Activated CD4-positive, alpha-beta T cell treated with anti-CD3 and anti-CD28 coated beads for 36 hours (primary cell): ENCODE measurements around the gene IL5RA. TPM values are rescaled to one million over a fixed set of nuclear protein-coding genes. Genes with fewer than 3 reads are reported as not detected.

Experiments used
- ATAC-seq: fragments of 200-7000 bp; cut with Tn5 transposase; one replicate; pipeline ENCODE4 v1.10.0; 2021; ENCODE audit warnings: mild to moderate bottlenecking, moderate library complexity
- CTCF ChIA-PET: fragments of 350-600 bp; sonication (Branson Sonifier 250); formaldehyde crosslinking; loops from one replicate; lab custom pipeline; 2021; ENCODE audit warnings: antibody characterized with exemption; lab: Charles Lee
- POLR2A ChIA-PET: fragments of 350-600 bp; sonication (Branson Sonifier 250); formaldehyde crosslinking; loops from one replicate; lab custom pipeline; 2021; ENCODE audit warnings: antibody characterized with exemption, inconsistent platforms; lab: Charles Lee
- DNase-seq: peaks from one replicate; pipeline ENCODE4 v3.0.0-alpha.2; 2020
- H3K27ac Mint-ChIP-seq: one replicate; pipeline ENCODE4 v1.8.0; 2021; ENCODE audit warnings: mixed read lengths
- H3K27me3 Mint-ChIP-seq: one replicate; pipeline ENCODE4 v1.8.0; 2021; ENCODE audit warnings: mixed read lengths
- H3K36me3 Mint-ChIP-seq: one replicate; pipeline ENCODE4 v1.8.0; 2021; ENCODE audit warnings: low read depth, mixed read lengths
- H3K4me1 Mint-ChIP-seq: one replicate; pipeline ENCODE4 v1.8.0; 2021; ENCODE audit warnings: mixed read lengths
- H3K4me3 Mint-ChIP-seq: one replicate; pipeline ENCODE4 v1.8.0; 2021; ENCODE audit warnings: mild to moderate bottlenecking, moderate library complexity, mixed read lengths
- H3K9me3 Mint-ChIP-seq: one replicate; pipeline ENCODE4 v1.8.0; 2021; ENCODE audit warnings: low read depth, mixed read lengths
- intact Hi-C, 2 experiments: fragments of 100-400 bp; cut with DNase I in 1 of 2; cut with micrococcal nuclease in 1 of 2; formaldehyde crosslinking; loops; one replicate each; pipeline versions ENCODE4 v1.14.2 to v1.15.1; 2022 to 2024; cut with DNase I, micrococcal nuclease
- total RNA-seq, 2 experiments: library from RNA; stranded (reverse); gene quantifications; one replicate each; pipeline ENCODE4 v1.2.3, GENCODE V29; 2021

The IL5RA gene
- total RNA-seq, 2 experiments from 2014 or later, result 0.28 to 0.30 TPM

GRCh38 chr3:3064297-3064696, 45.9 kb downstream of the IL5RA start:
- ATAC-seq, result no peak
- H3K36me3 Mint-ChIP-seq, result no peaks in the 10 kb centered on the region
- ChIA-PET POLR2A (no interaction called here), CTCF (interaction anchor here (1.0 kb wide), 1 partner anchor 9 kb away, joined by 3 read pairs; no protein-coding TSS in a partner anchor)
- no peak overlapping the region for H3K4me3 Mint-ChIP-seq
- intact Hi-C loops, result no loop called here
- H3K9me3 Mint-ChIP-seq, result no peaks in the 10 kb centered on the region
- DNase-seq, result no peak
- H3K27me3 Mint-ChIP-seq, result no peaks in the 10 kb centered on the region
- H3K27ac Mint-ChIP-seq, result no peak overlapping the region
- no peaks in the 10 kb centered on the region for H3K4me1 Mint-ChIP-seq

- Mint-ChIP-seq H3K27ac (no peak overlapping the region), H3K36me3 (no peaks in the 10 kb centered on the region), H3K9me3 (no peaks in the 10 kb centered on the region), H3K4me1 (no peaks in the 10 kb centered on the region), H3K4me3 (no peak overlapping the region), H3K27me3 (peaks cover 3% of the 10 kb centered on the region)
- ATAC-seq (no peak), DNase-seq (no peak)
- intact Hi-C loops, result no loop called here
- CTCF ChIA-PET, result interaction anchor here (0.6 kb wide), 1 partner anchor 298 kb away, joined by 4 read pairs; no protein-coding TSS in a partner anchor
- POLR2A ChIA-PET, result no interaction called here
Observed at GRCh38 chr3:3059645-3060044, 50.5 kb downstream of the IL5RA start.

- no peaks in the 10 kb centered on the region for H3K9me3 Mint-ChIP-seq
- H3K36me3 Mint-ChIP-seq, result no peaks in the 10 kb centered on the region
- intact Hi-C loops, result no loop called here
- H3K4me1 Mint-ChIP-seq, result no peaks in the 10 kb centered on the region
- CTCF ChIA-PET, result no interaction called here
- ATAC-seq (no peak), DNase-seq (no peak)
- POLR2A ChIA-PET, result no interaction called here
- H3K4me3 Mint-ChIP-seq, result no peak overlapping the region
- H3K27me3 Mint-ChIP-seq, result peaks cover 3% of the 10 kb centered on the region
- H3K27ac Mint-ChIP-seq, result no peak overlapping the region
Observed at GRCh38 chr3:3053974-3054373, 56.2 kb downstream of the IL5RA start.

GRCh38 chr3:3038201-3038991, 71.8 kb downstream of the IL5RA start:
- Mint-ChIP-seq H3K27me3 (peaks cover 4% of the 10 kb centered on the region), H3K4me1 (no peaks in the 10 kb centered on the region), H3K36me3 (no peaks in the 10 kb centered on the region), H3K9me3 (no peaks in the 10 kb centered on the region), H3K4me3 (no peak overlapping the region), H3K27ac (no peak overlapping the region)
- DNase-seq (no peak), ATAC-seq (no peak)
- ChIA-PET CTCF (interaction anchor here (0.6 kb wide), 1 partner anchor 1233 kb away, joined by 4 read pairs; no protein-coding TSS in a partner anchor), POLR2A (no interaction called here)
- intact Hi-C loops, result no loop called here

- peaks cover 4% of the 10 kb centered on the region for H3K27me3 Mint-ChIP-seq
- intact Hi-C loops, result no loop called here
- CTCF ChIA-PET, result no interaction called here
- ATAC-seq (no peak), DNase-seq (no peak)
- no peak overlapping the region for H3K27ac Mint-ChIP-seq
- no peaks in the 10 kb centered on the region for H3K9me3 Mint-ChIP-seq
- H3K36me3 Mint-ChIP-seq, result no peaks in the 10 kb centered on the region
- H3K4me3 Mint-ChIP-seq, result no peak overlapping the region
- no peaks in the 10 kb centered on the region for H3K4me1 Mint-ChIP-seq
- POLR2A ChIA-PET, result no interaction called here
Observed at GRCh38 chr3:3037156-3037555, 73.0 kb downstream of the IL5RA start.

GRCh38 chr3:3031326-3031725, 78.8 kb downstream of the IL5RA start:
- Mint-ChIP-seq H3K9me3 (no peaks in the 10 kb centered on the region), H3K36me3 (peaks cover 1% of the 10 kb centered on the region), H3K4me3 (no peak overlapping the region), H3K27me3 (no peaks in the 10 kb centered on the region), H3K27ac (no peak overlapping the region), H3K4me1 (peaks cover 13% of the 10 kb centered on the region)
- ATAC-seq (no peak), DNase-seq (no peak)
- ChIA-PET CTCF (no interaction called here), POLR2A (no interaction called here)
- intact Hi-C loops, result no loop called here

- no peak for DNase-seq
- Mint-ChIP-seq H3K36me3 (peaks cover 1% of the 10 kb centered on the region), H3K4me3 (no peak overlapping the region), H3K27ac (no peak overlapping the region), H3K9me3 (no peaks in the 10 kb centered on the region), H3K27me3 (peaks cover 2% of the 10 kb centered on the region), H3K4me1 (peaks cover 13% of the 10 kb centered on the region)
- peak; percentile 86 for ATAC-seq
- POLR2A ChIA-PET, result interaction anchor here (0.7 kb wide), 1 partner anchor 543 kb away, joined by 4 read pairs; no protein-coding TSS in a partner anchor
- CTCF ChIA-PET, result no interaction called here
- intact Hi-C loops, result loop anchor here (1.0 to 10.0 kb wide), 3 partner anchors 99 to 151 kb away; partner anchors contain the start of genes CRBN (in 2 of the 2) and TRNT1 (in 1 of the 2)
Observed at GRCh38 chr3:3027976-3028567, 82.1 kb downstream of the IL5RA start.

GRCh38 chr3:3023111-3023745, 86.9 kb downstream of the IL5RA start:
- POLR2A ChIA-PET, result no interaction called here

GRCh38 chr3:3020209-3020608, 90.0 kb downstream of the IL5RA start:
- POLR2A ChIA-PET, result interaction anchor here (0.6 kb wide), 1 partner anchor 419 kb away, joined by 3 read pairs; no protein-coding TSS in a partner anchor
- Mint-ChIP-seq H3K9me3 (no peaks in the 10 kb centered on the region), H3K27me3 (peaks cover 7% of the 10 kb centered on the region), H3K36me3 (no peaks in the 10 kb centered on the region), H3K27ac (no peak overlapping the region), H3K4me3 (no peak overlapping the region), H3K4me1 (no peaks in the 10 kb centered on the region)
- ATAC-seq, result no peak
- intact Hi-C loops, result loop anchor here in 1 of 2 experiments (10.0 kb wide), 1 partner anchor 155 kb away; the partner anchor contains the start of gene CRBN
- no peak for DNase-seq
- CTCF ChIA-PET, result interaction anchor here (0.6 to 1.1 kb wide), 2 partner anchors 32 to 92 kb away, joined by 3 read pairs; no protein-coding TSS in a partner anchor

More at GRCh38 chr3:3023111-3023745, 86.9 kb downstream of the IL5RA start:
- peaks cover 5% of the 10 kb centered on the region for H3K27me3 Mint-ChIP-seq
- H3K36me3 Mint-ChIP-seq, result peaks cover 1% of the 10 kb centered on the region
- peaks cover 10% of the 10 kb centered on the region for H3K4me1 Mint-ChIP-seq
- H3K9me3 Mint-ChIP-seq, result no peaks in the 10 kb centered on the region
- DNase-seq (no peak), ATAC-seq (no peak)
- CTCF ChIA-PET, result no interaction called here
- no peak overlapping the region for H3K27ac Mint-ChIP-seq
- intact Hi-C loops, result loop anchor here in 1 of 2 experiments (10.0 kb wide), 1 partner anchor 152 kb away; the partner anchor contains the start of gene CRBN
- H3K4me3 Mint-ChIP-seq, result no peak overlapping the region
